HG02759 (cell line): ENCODE results near the gene ACER1.

Source experiments
- ATAC-seq: cut with Tn5 transposase; IDR thresholded peaks from one replicate; pipeline ENCODE4 v1.9.1; 2021; ENCODE audit warnings: mild to moderate bottlenecking, moderate library complexity; ENCODE audit not compliant: unreplicated experiment

Gene ACER1

GRCh38 chr19:6269101-6269886, 64.1 kb downstream of the ACER1 start:
- no peak for ATAC-seq

- ATAC-seq: no peak
Observed at GRCh38 chr19:6268382-6268771, 65.0 kb downstream of the ACER1 start.

- ATAC-seq: no peak
Observed at GRCh38 chr19:6267552-6268381, 65.6 kb downstream of the ACER1 start.

GRCh38 chr19:6264803-6265202, 68.6 kb downstream of the ACER1 start:
- ATAC-seq: no peak

GRCh38 chr19:6263735-6264444, 69.5 kb downstream of the ACER1 start:
- no peak for ATAC-seq

GRCh38 chr19:6263306-6263705, 70.1 kb downstream of the ACER1 start:
- ATAC-seq: no peak

- no peak for ATAC-seq
Observed at GRCh38 chr19:6262519-6262918, 70.9 kb downstream of the ACER1 start.

GRCh38 chr19:6261883-6262282, 71.5 kb downstream of the ACER1 start:
- no peak for ATAC-seq

- no peak for ATAC-seq
Observed at GRCh38 chr19:6260912-6261650, 72.3 kb downstream of the ACER1 start.

- ATAC-seq: no peak
Observed at GRCh38 chr19:6260376-6260775, 73.0 kb downstream of the ACER1 start.

GRCh38 chr19:6259312-6259861, 74.0 kb downstream of the ACER1 start:
- ATAC-seq: no peak

- ATAC-seq: no peak
Observed at GRCh38 chr19:6258812-6259311, 74.5 kb downstream of the ACER1 start.
